ENCODE results near the gene PNLDC1. TPM values are rescaled to one million over a fixed set of nuclear protein-coding genes. Genes with fewer than 3 reads are reported as not detected.
A peak's percentile ranks its signal among the peaks of the same experiment; 100 is the strongest.
"Not testable (repeated sequence)": the region's sequence is repeated elsewhere in the genome, so short reads cannot be mapped to it uniquely, and the experiment has no call there.

Gene PNLDC1
- total RNA-seq, 1 donor from 2014 or later, result 0.27 TPM

- H3K4me3 ChIP-seq, result no peak overlapping the region
- no peak for DNase-seq
- no peak for ATAC-seq
- no peaks in the 10 kb centered on the region for H3K27me3 ChIP-seq (ENCODE audit: low read depth)
- no peaks in the 10 kb centered on the region for H3K36me3 ChIP-seq
- no peak overlapping the region for H3K27ac ChIP-seq
- H3K9me3 ChIP-seq, result no peaks in the 10 kb centered on the region
- no peaks in the 10 kb centered on the region for H3K4me1 ChIP-seq
- TF ChIP-seq, protein P1, sequence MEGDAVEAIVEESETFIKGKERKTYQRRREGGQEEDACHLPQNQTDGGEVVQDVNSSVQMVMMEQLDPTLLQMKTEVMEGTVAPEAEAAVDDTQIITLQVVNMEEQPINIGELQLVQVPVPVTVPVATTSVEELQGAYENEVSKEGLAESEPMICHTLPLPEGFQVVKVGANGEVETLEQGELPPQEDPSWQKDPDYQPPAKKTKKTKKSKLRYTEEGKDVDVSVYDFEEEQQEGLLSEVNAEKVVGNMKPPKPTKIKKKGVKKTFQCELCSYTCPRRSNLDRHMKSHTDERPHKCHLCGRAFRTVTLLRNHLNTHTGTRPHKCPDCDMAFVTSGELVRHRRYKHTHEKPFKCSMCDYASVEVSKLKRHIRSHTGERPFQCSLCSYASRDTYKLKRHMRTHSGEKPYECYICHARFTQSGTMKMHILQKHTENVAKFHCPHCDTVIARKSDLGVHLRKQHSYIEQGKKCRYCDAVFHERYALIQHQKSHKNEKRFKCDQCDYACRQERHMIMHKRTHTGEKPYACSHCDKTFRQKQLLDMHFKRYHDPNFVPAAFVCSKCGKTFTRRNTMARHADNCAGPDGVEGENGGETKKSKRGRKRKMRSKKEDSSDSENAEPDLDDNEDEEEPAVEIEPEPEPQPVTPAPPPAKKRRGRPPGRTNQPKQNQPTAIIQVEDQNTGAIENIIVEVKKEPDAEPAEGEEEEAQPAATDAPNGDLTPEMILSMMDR (IDR thresholded peaks at IDR 0.05), result no peak
- intact Hi-C loops (cut with DNase I), result no loop called here
Observed at GRCh38 chr6:159807150-159807858, 7.2 kb downstream of the PNLDC1 start.

DNA sequence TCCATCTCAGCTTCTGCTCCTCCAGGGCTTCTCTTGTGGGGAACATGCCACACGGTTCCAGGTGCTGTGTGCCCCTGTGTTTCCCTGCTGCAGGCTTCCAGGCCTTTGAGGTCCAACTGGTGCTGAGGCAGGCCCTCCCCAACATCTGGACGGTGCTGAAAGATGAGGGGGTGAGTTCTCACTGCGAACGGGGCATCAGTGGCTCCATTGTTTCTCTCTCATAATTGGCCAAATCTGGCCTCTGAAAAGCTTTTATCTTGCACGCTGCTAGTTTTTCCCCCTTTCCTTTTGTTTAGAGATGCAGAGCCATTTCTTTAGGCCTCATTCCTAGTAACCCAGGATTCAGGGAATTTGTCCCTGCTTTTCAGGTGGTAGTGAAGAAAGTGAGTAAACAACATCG lies 8.6 kb downstream of the PNLDC1 start:
- Histone ChIP-seq H3K9me3 (no peaks in the 10 kb centered on the region), H3K4me1 (no peaks in the 10 kb centered on the region), H3K36me3 (no peaks in the 10 kb centered on the region), H3K4me3 (no peak overlapping the region), H3K27me3 (ENCODE audit: low read depth) (no peaks in the 10 kb centered on the region), H3K27ac (no peak overlapping the region)
- ATAC-seq, result no peak
- TF ChIP-seq, protein P1 (IDR thresholded peaks at IDR 0.05), result no peak
- DNase-seq, result no peak
- intact Hi-C loops (cut with DNase I), result no loop called here

DNA sequence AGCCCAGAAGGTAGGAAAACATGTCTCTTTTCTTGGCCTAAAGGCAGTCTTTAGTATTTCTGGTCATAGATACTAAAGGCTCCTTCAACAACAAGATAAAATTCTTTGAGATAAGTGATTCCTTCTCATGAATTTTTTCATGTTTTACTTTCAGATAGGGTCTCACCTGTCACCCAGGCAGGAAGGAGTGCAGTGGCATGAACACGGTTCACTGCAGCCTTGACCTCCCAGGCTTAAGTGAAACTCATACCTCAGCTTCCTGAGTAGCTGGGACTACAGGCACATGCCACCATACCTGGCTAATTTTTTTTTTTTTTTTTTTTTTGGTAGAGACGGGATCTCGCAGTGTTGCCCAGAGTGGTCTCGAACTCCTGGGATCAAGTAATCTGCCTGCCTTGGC lies 9.1 kb downstream of the PNLDC1 start:
- H3K9me3 ChIP-seq, result no peaks in the 10 kb centered on the region
- no peaks in the 10 kb centered on the region for H3K36me3 ChIP-seq
- no peak for ATAC-seq
- TF ChIP-seq, protein P1 (IDR thresholded peaks at IDR 0.05), result no peak
- H3K4me1 ChIP-seq, result no peaks in the 10 kb centered on the region
- H3K27ac ChIP-seq, result no peak overlapping the region
- intact Hi-C loops (cut with DNase I), result no loop called here
- DNase-seq, result no peak
- H3K27me3 ChIP-seq (ENCODE audit: low read depth), result no peaks in the 10 kb centered on the region
- no peak overlapping the region for H3K4me3 ChIP-seq

- H3K9me3 ChIP-seq, result no peaks in the 10 kb centered on the region
- TF ChIP-seq, protein P1 (IDR thresholded peaks at IDR 0.05), result no peak
- H3K4me3 ChIP-seq, result no peak overlapping the region
- no peaks in the 10 kb centered on the region for H3K27me3 ChIP-seq (ENCODE audit: low read depth)
- H3K36me3 ChIP-seq, result no peaks in the 10 kb centered on the region
- H3K27ac ChIP-seq, result no peak overlapping the region
- DNase-seq (no peak), ATAC-seq (no peak)
- intact Hi-C loops (cut with DNase I), result no loop called here
- H3K4me1 ChIP-seq, result no peaks in the 10 kb centered on the region
Observed at GRCh38 chr6:159813781-159814180, 13.7 kb downstream of the PNLDC1 start.

DNA sequence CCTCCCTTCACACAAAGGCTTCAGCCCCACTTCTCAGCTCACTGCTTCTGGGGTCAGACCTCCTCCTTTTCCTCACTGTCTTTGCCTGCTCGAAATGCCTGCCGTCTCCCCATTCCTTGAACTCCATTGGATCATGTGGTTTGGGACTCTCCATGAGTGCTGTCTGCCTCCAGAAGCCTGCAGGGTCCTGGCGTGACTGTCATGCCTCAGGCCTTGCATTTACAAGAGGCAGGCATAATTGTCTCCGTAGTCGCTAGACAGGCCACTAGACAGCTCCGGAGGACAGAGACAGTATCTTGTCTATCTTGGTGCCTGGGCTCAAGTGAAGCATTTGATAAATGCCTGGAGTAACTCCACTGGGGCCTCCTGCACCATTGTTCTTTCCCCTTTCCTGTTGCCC lies 15.3 kb downstream of the PNLDC1 start:
- H3K4me3 ChIP-seq, result no peak overlapping the region
- no peak for ATAC-seq
- H3K4me1 ChIP-seq, result no peaks in the 10 kb centered on the region
- H3K9me3 ChIP-seq, result no peaks in the 10 kb centered on the region
- peaks cover 6% of the 10 kb centered on the region for H3K27me3 ChIP-seq (ENCODE audit: low read depth)
- H3K27ac ChIP-seq, result no peak overlapping the region
- peak; percentile 15 for DNase-seq
- intact Hi-C loops (cut with DNase I), result no loop called here
- no peaks in the 10 kb centered on the region for H3K36me3 ChIP-seq
- TF ChIP-seq, protein P1 (IDR thresholded peaks at IDR 0.05), result no peak

- H3K4me3 ChIP-seq; intact Hi-C loops (cut with DNase I): not testable (repeated sequence)
- DNase-seq, result peak; percentile 8
Observed at GRCh38 chr6:159816775-159817174, 16.7 kb downstream of the PNLDC1 start.

More at GRCh38 chr6:159816775-159817174, 16.7 kb downstream of the PNLDC1 start:
- ATAC-seq; H3K36me3 ChIP-seq; H3K27me3 ChIP-seq (ENCODE audit: low read depth); H3K27ac ChIP-seq; H3K4me1 ChIP-seq; H3K9me3 ChIP-seq: not testable (repeated sequence)
